GM23248 (cell line): ENCODE measurements around the gene RRAGB.

Source experiments
- EZH2 ChIP-seq: fragments of 200-600 bp; sonication (generic); IDR thresholded peaks from 2 replicates; pipeline ENCODE4 v1.6.1; 2018; ENCODE audit warnings: antibody characterized with exemption, mild to moderate bottlenecking; ENCODE audit not compliant: insufficient read depth, poor library complexity, severe bottlenecking
- EZH2phosphoT487 ChIP-seq: fragments of 200-600 bp; sonication (generic); IDR thresholded peaks from 2 replicates; pipeline ENCODE4 v1.6.1; 2018; ENCODE audit warnings: antibody characterized with exemption, moderate library complexity, mild to moderate bottlenecking, low read depth; ENCODE audit not compliant: insufficient read depth

- TF ChIP-seq EZH2 = no peak
- no peak for TF ChIP-seq EZH2phosphoT487
These were observed 7.8 kb upstream of the RRAGB start for GRCh38 chrX:55709735-55710134.
